Liver (tissue), 9 donors: ENCODE results near the gene BCS1L. TPM values are rescaled to one million over a fixed set of nuclear protein-coding genes. Genes with fewer than 3 reads are reported as not detected.

Source experiments
- DNase-seq: peaks from one replicate; pipeline ENCODE4 v3.0.0-alpha.2; 2017; ENCODE audit warnings: low spot score
- H3K27ac ChIP-seq, 2 donors: one replicate each; pipeline ENCODE4 v1.7.0; 2013; ENCODE audit warnings: inconsistent platforms in 2 of 2, low read length in 2 of 2, control low read depth in 1 of 2, low read depth in 1 of 2, mild to moderate bottlenecking in 1 of 2
- H3K27me3 ChIP-seq, 4 donors: one replicate each; pipeline versions ENCODE4 v1.6.1 to v1.7.0; 2013; ENCODE audit warnings: low read length in 3 of 4, inconsistent platforms in 1 of 4, mild to moderate bottlenecking in 1 of 4, moderate library complexity in 1 of 4; ENCODE audit not compliant: control insufficient read depth in 4 of 4, insufficient read depth in 4 of 4
- H3K36me3 ChIP-seq, 4 donors: one replicate each; pipeline versions ENCODE4 v1.6.1 to v1.7.0; 2013; ENCODE audit warnings: low read length in 3 of 4, mild to moderate bottlenecking in 3 of 4, low read depth in 1 of 4, moderate library complexity in 1 of 4; ENCODE audit not compliant: control insufficient read depth in 4 of 4, insufficient read depth in 3 of 4
- H3K4me1 ChIP-seq, 4 donors: one replicate each; pipeline versions ENCODE4 v1.6.1 to v1.7.0; 2013; ENCODE audit warnings: low read length in 3 of 4, mild to moderate bottlenecking in 3 of 4, moderate library complexity in 1 of 4; ENCODE audit not compliant: control insufficient read depth in 4 of 4, insufficient read depth in 4 of 4
- H3K4me3 ChIP-seq, 3 donors: one replicate each; pipeline versions ENCODE4 v1.6.1 to v1.7.0; 2013; ENCODE audit warnings: low read length in 3 of 3, control low read depth in 1 of 3, low read depth in 1 of 3, mild to moderate bottlenecking in 1 of 3
- H3K9ac ChIP-seq, 2 donors: one replicate each; pipeline ENCODE4 v1.7.0; 2013; ENCODE audit warnings: low read length in 2 of 2, mild to moderate bottlenecking in 2 of 2, moderate library complexity in 2 of 2, control low read depth in 1 of 2, low read depth in 1 of 2
- H3K9me3 ChIP-seq, 4 donors: one replicate each; pipeline versions ENCODE4 v1.6.1 to v1.7.0; 2013; ENCODE audit warnings: low read length in 3 of 4; ENCODE audit not compliant: control insufficient read depth in 4 of 4
- ATF3 ChIP-seq: IDR thresholded peaks from 2 replicates; pipeline ENCODE4 v1.6.1; 2016; ENCODE audit warnings: antibody characterized with exemption
- CTCF ChIP-seq: fragments of 150-350 bp; IDR thresholded peaks from 2 replicates; pipeline ENCODE4 v1.5.1; 2017; ENCODE audit warnings: improper control_type of control experiment, low read depth, low read length; ENCODE audit not compliant: missing input control
- EGR1 ChIP-seq, 2 donors: IDR thresholded peaks; 2 replicates each; pipeline ENCODE4 v1.6.1; 2016 to 2018; ENCODE audit warnings: antibody characterized with exemption in 2 of 2, low read depth in 2 of 2
- GABPA ChIP-seq, 2 donors: IDR thresholded peaks in 1 of 2; conservative IDR thresholded peaks in 1 of 2; 2 replicates each; pipeline ENCODE4 v1.6.1; 2016; ENCODE audit warnings: antibody characterized with exemption in 2 of 2, mild to moderate bottlenecking in 1 of 2, moderate library complexity in 1 of 2
- HNF4A ChIP-seq, 2 donors: conservative IDR thresholded peaks; 2 replicates each; pipeline ENCODE4 v1.6.1; 2016; ENCODE audit warnings: antibody characterized with exemption in 2 of 2, mild to moderate bottlenecking in 2 of 2
- JUND ChIP-seq, 2 donors: IDR thresholded peaks; 2 replicates each; pipeline ENCODE4 v1.6.1; 2016; ENCODE audit warnings: antibody characterized with exemption in 2 of 2
- MAX ChIP-seq: IDR thresholded peaks from 2 replicates; pipeline ENCODE4 v1.6.1; 2016; ENCODE audit warnings: antibody characterized with exemption
- REST ChIP-seq: IDR thresholded peaks from 2 replicates; pipeline ENCODE4 v1.6.1; 2016; ENCODE audit warnings: antibody characterized with exemption, mild to moderate bottlenecking
- RXRA ChIP-seq, 2 donors: IDR thresholded peaks; 2 replicates each; pipeline ENCODE4 v1.6.1; 2017 to 2018; ENCODE audit warnings: antibody characterized with exemption in 2 of 2, mild to moderate bottlenecking in 1 of 2
- SP1 ChIP-seq: IDR thresholded peaks from 2 replicates; pipeline ENCODE4 v1.6.1; 2018; ENCODE audit warnings: antibody characterized with exemption, mild to moderate bottlenecking
- YY1 ChIP-seq: IDR thresholded peaks from 2 replicates; pipeline ENCODE4 v1.6.1; 2016; ENCODE audit warnings: antibody characterized with exemption, mild to moderate bottlenecking
- ZBTB33 ChIP-seq: IDR thresholded peaks from 2 replicates; pipeline ENCODE4 v1.6.1; 2016; ENCODE audit warnings: antibody characterized with exemption
- WGBS: extraction: QIAGEN DNeasy Blood & Tissue Kit; methylation state at CpG from one replicate; pipeline ENCODE4 v1.1.7; 2013; 5-methylcytosine and 5-hydroxymethylcytosine counted together
- polyA plus RNA-seq, 2 donors: library from polyadenylated mRNA; stranded (reverse) in 1 of 2; unstranded in 1 of 2; fragments of 200-250 nt in 1 of 2; fragments of >200 nt in 1 of 2; fragmentation: Nextera tagmentation in 1 of 2; extraction: Ambion mirVana in 1 of 2; gene quantifications; one replicate each; pipeline versions ENCODE4 v1.2.1 to v1.2.3, GENCODE V29; 2013 to 2015
- total RNA-seq, 2 donors: library from RNA; depleted of rRNA; stranded (reverse); fragments of >200 nt; gene quantifications; one replicate each; pipeline ENCODE4 v1.2.3, GENCODE V29; 2014
- donor health status: healthy.
- donor health status: healthy.
- donor health status: healthy.
- donor health status: healthy.
- donor health status: healthy.

The BCS1L gene
- total and polyA plus RNA-seq, 4 donors: 14.8 to 30.1 (median 25.2) TPM

- no peak for TF ChIP-seq CTCF
- TF ChIP-seq MAX: no peak
- TF ChIP-seq ATF3: no peak
Observed at GRCh38 chr2:218615868-218616315, 43.6 kb upstream of the BCS1L start (continued).

- no peaks in the 10 kb centered on the region for H3K27me3 ChIP-seq
- WGBS: 94% methylated on average over 9 of the region's 9 CpGs
- no peaks in the 10 kb centered on the region for H3K9me3 ChIP-seq
- no peak overlapping the region for H3K4me3 ChIP-seq
- no peak for DNase-seq
- no peak overlapping the region for H3K27ac ChIP-seq
- no peak overlapping the region for H3K9ac ChIP-seq
- peaks cover 0 to 15% (median 11%) of the 10 kb centered on the region in 4 donors for H3K4me1 ChIP-seq
- no peaks in the 10 kb centered on the region for H3K36me3 ChIP-seq
- TF ChIP-seq HNF4A (conservative IDR thresholded peaks at IDR 0.05): no peak
- TF ChIP-seq EGR1 (IDR thresholded peaks at IDR 0.05; ENCODE audit: low read depth in 2 of 2): no peak
- TF ChIP-seq YY1: no peak
- TF ChIP-seq CTCF: no peak
- TF ChIP-seq GABPA (IDR thresholded peaks at IDR 0.05 in 1 of 2, conservative IDR thresholded peaks at IDR 0.05 in 1 of 2): no peak
- TF ChIP-seq SP1: no peak
- no peak for TF ChIP-seq RXRA (IDR thresholded peaks at IDR 0.05)
- no peak for TF ChIP-seq JUND (IDR thresholded peaks at IDR 0.05)
- TF ChIP-seq REST: no peak
- TF ChIP-seq ZBTB33: no peak
- TF ChIP-seq MAX: no peak
Observed at GRCh38 chr2:218618102-218618860, 41.2 kb upstream of the BCS1L start.
